GM12878 (cell line): ENCODE results near the gene CRTC2. TPM values are rescaled to one million over a fixed set of nuclear protein-coding genes. Genes with fewer than 3 reads are reported as not detected.

Source experiments
- CBFB ChIP-seq: IDR thresholded peaks from 2 replicates; pipeline ENCODE4 v1.6.1; 2016; ENCODE audit warnings: antibody characterized with exemption, low read depth
- EP300 ChIP-seq, 2 experiments: fragments of 150-350 bp in 1 of 2; IDR thresholded peaks; 2 replicates each; pipeline ENCODE4 v1.6.1; 2011 to 2012; ENCODE audit warnings: low read depth in 2 of 2, low read length in 2 of 2, borderline replicate concordance in 1 of 2, improper control_type of control experiment in 1 of 2, inconsistent platforms in 1 of 2; ENCODE audit not compliant: control insufficient read depth in 1 of 2
- IKZF1 ChIP-seq: fragments of 450-650 bp; conservative IDR thresholded peaks from 2 replicates; pipeline ENCODE4 v1.6.1; 2017; ENCODE audit warnings: antibody characterized with exemption, mild to moderate bottlenecking
- IKZF2 ChIP-seq, 2 experiments: fragments of 450-650 bp; IDR thresholded peaks; 2 replicates each; pipeline ENCODE4 v1.6.1; 2017; ENCODE audit warnings: mild to moderate bottlenecking in 2 of 2, moderate library complexity in 2 of 2
- KAT2A ChIP-seq: conservative IDR thresholded peaks from 2 replicates; pipeline ENCODE4 v1.6.1; 2011; ENCODE audit warnings: low read depth, low read length; ENCODE audit not compliant: control insufficient read depth
- MTA2 ChIP-seq: fragments of 450-650 bp; IDR thresholded peaks from 2 replicates; pipeline ENCODE4 v1.6.1; 2016; ENCODE audit warnings: low read depth, mild to moderate bottlenecking, moderate library complexity
- NBN ChIP-seq: fragments of 450-650 bp; IDR thresholded peaks from 2 replicates; pipeline ENCODE4 v1.6.1; 2016
- NFYB ChIP-seq: IDR thresholded peaks from 2 replicates; pipeline ENCODE4 v1.6.1; 2011; ENCODE audit warnings: low read depth, mild to moderate bottlenecking, low read length, improper control_type of control experiment, moderate library complexity; ENCODE audit not compliant: insufficient read depth
- NR2C1 ChIP-seq: fragments of 450-650 bp; IDR thresholded peaks from 2 replicates; pipeline ENCODE4 v1.6.1; 2017; ENCODE audit warnings: antibody characterized with exemption, mild to moderate bottlenecking, moderate library complexity
- POLR2AphosphoS5 ChIP-seq: IDR thresholded peaks from 2 replicates; pipeline ENCODE4 v1.6.1; 2011; ENCODE audit warnings: mild to moderate bottlenecking, low read length, inconsistent platforms
- POU2F2 ChIP-seq: IDR thresholded peaks from 3 replicates; pipeline ENCODE4 v1.6.1; 2011; ENCODE audit warnings: low read depth, mild to moderate bottlenecking, low read length, borderline replicate concordance
- SREBF1 ChIP-seq: IDR thresholded peaks from 2 replicates; pipeline ENCODE4 v1.6.1; 2012; ENCODE audit warnings: mild to moderate bottlenecking, low read length
- SUPT20H ChIP-seq: IDR thresholded peaks from 2 replicates; pipeline ENCODE4 v1.6.1; 2011; ENCODE audit warnings: low read depth, mild to moderate bottlenecking, low read length, moderate library complexity, borderline replicate concordance; ENCODE audit not compliant: control insufficient read depth
- TAF1 ChIP-seq: IDR thresholded peaks from 2 replicates; pipeline ENCODE4 v1.6.1; 2011; ENCODE audit warnings: mild to moderate bottlenecking, low read depth, low read length, borderline replicate concordance
- ZSCAN29 ChIP-seq: fragments of 450-650 bp; IDR thresholded peaks from 2 replicates; pipeline ENCODE4 v1.6.1; 2017; ENCODE audit warnings: mild to moderate bottlenecking, moderate library complexity
- ZZZ3 ChIP-seq: IDR thresholded peaks from 2 replicates; pipeline ENCODE4 v1.6.1; 2011; ENCODE audit warnings: low read depth; ENCODE audit not compliant: control insufficient read depth, insufficient read length
- polyA plus RNA-seq, 11 experiments: library from polyadenylated mRNA; depleted of rRNA in 4 of 11; unstranded in 6 of 11; stranded (reverse) in 5 of 11; fragments of >200 nt; fragmentation: Nextera tagmentation in 4 of 11; fragmentation: Illumina TruSeq in 1 of 11; extraction: Ambion mirVana in 4 of 11; extraction: Trizol in 1 of 11; gene quantifications; 1 replicate in 1 of 11; 2 replicates in 10 of 11; pipeline versions ENCODE4 v1.2.1 to v1.2.3, GENCODE V29; 2011 to 2016; ENCODE audit warnings: inconsistent platforms in 2 of 11, missing spikeins in 2 of 11, low read depth in 1 of 11
- total RNA-seq, 4 experiments: library from RNA; depleted of rRNA in 3 of 4; stranded (reverse); fragments of >200 nt in 3 of 4; fragmentation: Illumina TruSeq in 1 of 4; extraction: Trizol in 1 of 4; gene quantifications; 2 replicates each; pipeline versions ENCODE4 v1.2.1 to v1.2.3, GENCODE V29; 2013 to 2021
- TF ChIP-seq, protein P1 (sequence below): fragments of 450-650 bp; IDR thresholded peaks from 2 replicates; pipeline ENCODE4 v1.6.1; 2017; ENCODE audit warnings: antibody characterized with exemption, mild to moderate bottlenecking, moderate library complexity
- TF ChIP-seq, protein P2 (sequence below): IDR thresholded peaks from 2 replicates; pipeline ENCODE4 v1.6.1; 2011; ENCODE audit warnings: mild to moderate bottlenecking, low read depth, low read length, moderate library complexity; ENCODE audit not compliant: insufficient replicate concordance
- TF ChIP-seq, protein P3 (sequence below): fragments of 150-350 bp; IDR thresholded peaks from 2 replicates; pipeline ENCODE4 v1.6.1; 2016; ENCODE audit warnings: low read depth, low read length
- TF ChIP-seq, protein P4 (sequence below): IDR thresholded peaks from 2 replicates; pipeline ENCODE4 v1.6.1; 2012; ENCODE audit warnings: low read depth, low read length, improper control_type of control experiment

CRTC2 gene
- total and polyA plus RNA-seq, 10 of the 15 experiments (the other 5 are each of a cell fraction or from before 2014, with no cell fraction given) = 5.1 to 57.9 (median 32.7) TPM

DNA sequence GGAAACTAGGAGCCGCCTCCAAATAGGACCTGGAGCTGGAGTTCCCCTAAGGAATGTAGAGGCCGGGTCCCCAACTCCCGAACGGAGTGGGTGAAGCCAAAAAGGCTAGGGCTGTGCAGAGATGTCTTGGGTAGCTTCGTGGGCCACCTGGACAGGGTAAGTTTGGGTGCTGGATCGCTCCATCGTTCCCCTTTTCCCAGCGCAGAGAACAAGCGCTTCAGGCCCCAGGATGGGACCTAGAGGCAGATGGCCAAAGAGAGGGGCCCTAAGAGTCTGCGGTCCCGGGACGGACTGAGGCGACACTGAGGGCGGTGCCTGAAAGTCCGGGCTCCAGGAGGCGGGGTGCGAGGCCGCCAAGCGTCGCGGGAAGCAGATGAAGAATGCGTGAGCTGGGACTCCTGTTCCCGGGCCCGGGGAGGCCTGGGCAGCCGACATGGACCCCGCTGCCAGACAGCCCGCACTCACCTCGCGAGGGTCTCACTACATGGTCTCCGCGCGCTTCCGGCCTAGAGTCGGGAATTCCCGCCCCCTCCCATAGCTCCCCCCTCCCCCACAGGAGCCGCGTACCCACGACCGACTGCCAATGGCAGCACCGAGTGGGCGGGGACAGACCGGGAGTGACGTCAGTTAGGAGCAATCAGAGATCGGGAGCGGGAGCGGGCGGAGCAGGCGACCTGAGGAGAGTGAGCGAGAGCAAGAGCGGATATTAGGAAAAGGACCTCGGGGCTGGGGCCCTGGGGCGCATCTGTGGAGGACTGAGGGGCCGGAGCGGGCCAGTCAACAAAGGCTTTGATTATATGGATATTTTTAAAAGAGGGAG lies 4.8 kb upstream of the CRTC2 start, which contains the start of gene SLC39A1 (continued):
- TF ChIP-seq, protein P1, sequence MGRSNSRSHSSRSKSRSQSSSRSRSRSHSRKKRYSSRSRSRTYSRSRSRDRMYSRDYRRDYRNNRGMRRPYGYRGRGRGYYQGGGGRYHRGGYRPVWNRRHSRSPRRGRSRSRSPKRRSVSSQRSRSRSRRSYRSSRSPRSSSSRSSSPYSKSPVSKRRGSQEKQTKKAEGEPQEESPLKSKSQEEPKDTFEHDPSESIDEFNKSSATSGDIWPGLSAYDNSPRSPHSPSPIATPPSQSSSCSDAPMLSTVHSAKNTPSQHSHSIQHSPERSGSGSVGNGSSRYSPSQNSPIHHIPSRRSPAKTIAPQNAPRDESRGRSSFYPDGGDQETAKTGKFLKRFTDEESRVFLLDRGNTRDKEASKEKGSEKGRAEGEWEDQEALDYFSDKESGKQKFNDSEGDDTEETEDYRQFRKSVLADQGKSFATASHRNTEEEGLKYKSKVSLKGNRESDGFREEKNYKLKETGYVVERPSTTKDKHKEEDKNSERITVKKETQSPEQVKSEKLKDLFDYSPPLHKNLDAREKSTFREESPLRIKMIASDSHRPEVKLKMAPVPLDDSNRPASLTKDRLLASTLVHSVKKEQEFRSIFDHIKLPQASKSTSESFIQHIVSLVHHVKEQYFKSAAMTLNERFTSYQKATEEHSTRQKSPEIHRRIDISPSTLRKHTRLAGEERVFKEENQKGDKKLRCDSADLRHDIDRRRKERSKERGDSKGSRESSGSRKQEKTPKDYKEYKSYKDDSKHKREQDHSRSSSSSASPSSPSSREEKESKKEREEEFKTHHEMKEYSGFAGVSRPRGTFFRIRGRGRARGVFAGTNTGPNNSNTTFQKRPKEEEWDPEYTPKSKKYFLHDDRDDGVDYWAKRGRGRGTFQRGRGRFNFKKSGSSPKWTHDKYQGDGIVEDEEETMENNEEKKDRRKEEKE = no peak
- TF ChIP-seq CBFB = peak; percentile 82; the same call in 1 of the 2 replicates
- TF ChIP-seq IKZF1 = peak; percentile 67; the same call in 1 of the 2 replicates
- TF ChIP-seq, protein P2, sequence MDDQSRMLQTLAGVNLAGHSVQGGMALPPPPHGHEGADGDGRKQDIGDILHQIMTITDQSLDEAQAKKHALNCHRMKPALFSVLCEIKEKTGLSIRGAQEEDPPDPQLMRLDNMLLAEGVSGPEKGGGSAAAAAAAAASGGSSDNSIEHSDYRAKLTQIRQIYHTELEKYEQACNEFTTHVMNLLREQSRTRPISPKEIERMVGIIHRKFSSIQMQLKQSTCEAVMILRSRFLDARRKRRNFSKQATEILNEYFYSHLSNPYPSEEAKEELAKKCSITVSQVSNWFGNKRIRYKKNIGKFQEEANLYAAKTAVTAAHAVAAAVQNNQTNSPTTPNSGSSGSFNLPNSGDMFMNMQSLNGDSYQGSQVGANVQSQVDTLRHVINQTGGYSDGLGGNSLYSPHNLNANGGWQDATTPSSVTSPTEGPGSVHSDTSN = peak; percentile 96
- TF ChIP-seq, protein P3, sequence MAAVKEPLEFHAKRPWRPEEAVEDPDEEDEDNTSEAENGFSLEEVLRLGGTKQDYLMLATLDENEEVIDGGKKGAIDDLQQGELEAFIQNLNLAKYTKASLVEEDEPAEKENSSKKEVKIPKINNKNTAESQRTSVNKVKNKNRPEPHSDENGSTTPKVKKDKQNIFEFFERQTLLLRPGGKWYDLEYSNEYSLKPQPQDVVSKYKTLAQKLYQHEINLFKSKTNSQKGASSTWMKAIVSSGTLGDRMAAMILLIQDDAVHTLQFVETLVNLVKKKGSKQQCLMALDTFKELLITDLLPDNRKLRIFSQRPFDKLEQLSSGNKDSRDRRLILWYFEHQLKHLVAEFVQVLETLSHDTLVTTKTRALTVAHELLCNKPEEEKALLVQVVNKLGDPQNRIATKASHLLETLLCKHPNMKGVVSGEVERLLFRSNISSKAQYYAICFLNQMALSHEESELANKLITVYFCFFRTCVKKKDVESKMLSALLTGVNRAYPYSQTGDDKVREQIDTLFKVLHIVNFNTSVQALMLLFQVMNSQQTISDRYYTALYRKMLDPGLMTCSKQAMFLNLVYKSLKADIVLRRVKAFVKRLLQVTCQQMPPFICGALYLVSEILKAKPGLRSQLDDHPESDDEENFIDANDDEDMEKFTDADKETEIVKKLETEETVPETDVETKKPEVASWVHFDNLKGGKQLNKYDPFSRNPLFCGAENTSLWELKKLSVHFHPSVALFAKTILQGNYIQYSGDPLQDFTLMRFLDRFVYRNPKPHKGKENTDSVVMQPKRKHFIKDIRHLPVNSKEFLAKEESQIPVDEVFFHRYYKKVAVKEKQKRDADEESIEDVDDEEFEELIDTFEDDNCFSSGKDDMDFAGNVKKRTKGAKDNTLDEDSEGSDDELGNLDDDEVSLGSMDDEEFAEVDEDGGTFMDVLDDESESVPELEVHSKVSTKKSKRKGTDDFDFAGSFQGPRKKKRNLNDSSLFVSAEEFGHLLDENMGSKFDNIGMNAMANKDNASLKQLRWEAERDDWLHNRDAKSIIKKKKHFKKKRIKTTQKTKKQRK = no peak
- TF ChIP-seq POLR2AphosphoS5 = peak; percentile 72
- TF ChIP-seq ZZZ3 = no peak
- TF ChIP-seq IKZF2 (IDR thresholded peaks at IDR 0.05) = peak in 1 of 2 experiments; percentile 73; a peak in 3 of 4 replicates
- no peak for TF ChIP-seq POU2F2
- TF ChIP-seq KAT2A = no peak
- no peak for TF ChIP-seq SREBF1
- TF ChIP-seq NBN = peak; percentile 64; the same call in 1 of the 2 replicates
- TF ChIP-seq TAF1 = peak; percentile 68
- TF ChIP-seq MTA2 = no peak
- TF ChIP-seq NR2C1 = no peak
- TF ChIP-seq NFYB = peak; percentile 90
- no peak for TF ChIP-seq SUPT20H
- no peak for TF ChIP-seq ZSCAN29
- peak in 1 of 2 experiments; percentile 25; a peak in 1 of 4 replicates for TF ChIP-seq EP300 (IDR thresholded peaks at IDR 0.05; ENCODE audit: borderline replicate concordance in 1 of 2, control insufficient read depth in 1 of 2, low read depth in 2 of 2, low read length in 2 of 2)
- TF ChIP-seq, protein P4, sequence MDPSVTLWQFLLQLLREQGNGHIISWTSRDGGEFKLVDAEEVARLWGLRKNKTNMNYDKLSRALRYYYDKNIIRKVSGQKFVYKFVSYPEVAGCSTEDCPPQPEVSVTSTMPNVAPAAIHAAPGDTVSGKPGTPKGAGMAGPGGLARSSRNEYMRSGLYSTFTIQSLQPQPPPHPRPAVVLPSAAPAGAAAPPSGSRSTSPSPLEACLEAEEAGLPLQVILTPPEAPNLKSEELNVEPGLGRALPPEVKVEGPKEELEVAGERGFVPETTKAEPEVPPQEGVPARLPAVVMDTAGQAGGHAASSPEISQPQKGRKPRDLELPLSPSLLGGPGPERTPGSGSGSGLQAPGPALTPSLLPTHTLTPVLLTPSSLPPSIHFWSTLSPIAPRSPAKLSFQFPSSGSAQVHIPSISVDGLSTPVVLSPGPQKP = peak; percentile 38; the same call in 1 of the 2 replicates
